ENCODE results near the gene FAM24B.
"Not testable (repeated sequence)": the region's sequence is repeated elsewhere in the genome, so short reads cannot be mapped to it uniquely, and the experiment has no call there.

The FAM24B gene

GRCh38 chr10:122863216-122864193, 15.9 kb downstream of the FAM24B start:
- no peak for DNase-seq
- intact Hi-C loops (cut with DNase I): no loop called here

GRCh38 chr10:122861711-122862161, 17.6 kb downstream of the FAM24B start:
- intact Hi-C loops (cut with DNase I): no loop called here
- DNase-seq: no peak

- intact Hi-C loops (cut with DNase I): no loop called here
- DNase-seq: no peak
Measured at GRCh38 chr10:122859527-122859926, 19.9 kb downstream of the FAM24B start.

GRCh38 chr10:122858042-122858441, 21.3 kb downstream of the FAM24B start:
- intact Hi-C loops (cut with DNase I); DNase-seq: not testable (repeated sequence)

GRCh38 chr10:122856902-122857301, 22.5 kb downstream of the FAM24B start:
- intact Hi-C loops (cut with DNase I): no loop called here
- no peak for DNase-seq

GRCh38 chr10:122855745-122856144, 23.6 kb downstream of the FAM24B start:
- no peak for DNase-seq
- intact Hi-C loops (cut with DNase I): no loop called here

GRCh38 chr10:122854648-122855047, 24.7 kb downstream of the FAM24B start:
- DNase-seq: no peak
- intact Hi-C loops (cut with DNase I): no loop called here

GRCh38 chr10:122853665-122854313, 25.6 kb downstream of the FAM24B start:
- DNase-seq: no peak
- intact Hi-C loops (cut with DNase I): no loop called here

- intact Hi-C loops (cut with DNase I): no loop called here
- DNase-seq: no peak
Measured at GRCh38 chr10:122852261-122852660, 27.1 kb downstream of the FAM24B start.

GRCh38 chr10:122850705-122851640, 28.4 kb downstream of the FAM24B start:
- no peak for DNase-seq
- intact Hi-C loops (cut with DNase I): no loop called here

- DNase-seq: no peak
- intact Hi-C loops (cut with DNase I): no loop called here
Measured at GRCh38 chr10:122849900-122850605, 29.3 kb downstream of the FAM24B start.

- no peak for DNase-seq
- intact Hi-C loops (cut with DNase I): no loop called here
Measured at GRCh38 chr10:122849090-122849489, 30.3 kb downstream of the FAM24B start.

- no peak for DNase-seq
- intact Hi-C loops (cut with DNase I): no loop called here
Measured at GRCh38 chr10:122847782-122848604, 31.4 kb downstream of the FAM24B start.

- no peak for DNase-seq
- intact Hi-C loops (cut with DNase I): no loop called here
Measured at GRCh38 chr10:122845783-122846332, 33.5 kb downstream of the FAM24B start, which contains the start of gene CUZD1. TSS of gene CUZD1 (minus strand) at chr10:122845857. CDS start at chr10:122845843, 14 bp downstream.

GRCh38 chr10:122844146-122844545, 35.2 kb downstream of the FAM24B start:
- intact Hi-C loops (cut with DNase I): no loop called here

GRCh38 chr10:122841569-122841968, 37.8 kb downstream of the FAM24B start:
- intact Hi-C loops (cut with DNase I): no loop called here
- DNase-seq: no peak

More at GRCh38 chr10:122844146-122844545, 35.2 kb downstream of the FAM24B start:
- DNase-seq: no peak

- intact Hi-C loops (cut with DNase I): no loop called here
- DNase-seq: no peak
Measured at GRCh38 chr10:122839505-122839904, 39.9 kb downstream of the FAM24B start.
